MCF 10A (cell line): Measurements from ENCODE around the gene ZPBP. TPM values are rescaled to one million over a fixed set of nuclear protein-coding genes. Genes with fewer than 3 reads are reported as not detected.

ENCODE experiments used
- BruUV-seq: library from RNA; stranded (reverse); fragments of 400-500 nt; replicated peaks from 2 replicates; lab custom pipeline; 2021; lab: Mats Ljungman, UMichigan
- CTCF ChIA-PET: fragments of 300-600 bp; sonication (Branson Sonifier 250); formaldehyde crosslinking; extraction: SDS; loops from one replicate; lab custom pipeline; 2021; ENCODE audit warnings: antibody characterized with exemption, inconsistent platforms; lab: Yijun Ruan, JAX
- POLR2A ChIA-PET: fragments of 300-600, 350-650 bp; sonication (Branson Sonifier 250); formaldehyde crosslinking; extraction: SDS; loops from one replicate; lab custom pipeline; 2020; ENCODE audit warnings: antibody characterized with exemption, inconsistent platforms; lab: Yijun Ruan, JAX
- DNase-seq: peaks from one replicate; pipeline ENCODE4 v3.0.0-alpha.2; 2018; ENCODE audit not compliant: unreplicated experiment
- H3K27ac Mint-ChIP-seq: one replicate; pipeline ENCODE4 v1.8.0; 2022; ENCODE audit warnings: mild to moderate bottlenecking, low read depth, mixed read lengths; ENCODE audit not compliant: unreplicated experiment
- H3K27me3 Mint-ChIP-seq: one replicate; pipeline ENCODE4 v1.8.0; 2022; ENCODE audit warnings: mixed read lengths; ENCODE audit not compliant: insufficient read depth, unreplicated experiment
- H3K36me3 Mint-ChIP-seq: one replicate; pipeline ENCODE4 v1.8.0; 2022; ENCODE audit warnings: mild to moderate bottlenecking, moderate library complexity, mixed read lengths; ENCODE audit not compliant: insufficient read depth, unreplicated experiment
- H3K4me1 Mint-ChIP-seq: one replicate; pipeline ENCODE4 v1.8.0; 2022; ENCODE audit warnings: mixed read lengths; ENCODE audit not compliant: insufficient read depth, unreplicated experiment
- H3K4me3 Mint-ChIP-seq: one replicate; pipeline ENCODE4 v1.8.0; 2022; ENCODE audit warnings: mild to moderate bottlenecking, moderate library complexity, mixed read lengths; ENCODE audit not compliant: unreplicated experiment
- H3K9me3 Mint-ChIP-seq: one replicate; pipeline ENCODE4 v1.8.0; 2022; ENCODE audit warnings: mixed read lengths; ENCODE audit not compliant: unreplicated experiment
- CTCF ChIP-seq: fragments of 200-600 bp; IDR thresholded peaks from one replicate; pipeline ENCODE4 v1.8.0; 2022; ENCODE audit warnings: antibody characterized with exemption, mild to moderate bottlenecking; ENCODE audit not compliant: unreplicated experiment
- intact Hi-C: fragments of 100-400 bp; cut with micrococcal nuclease; formaldehyde crosslinking; loops from 2 replicates; pipeline ENCODE4 v1.14.1; 2022
- total RNA-seq: library from RNA; stranded (reverse); gene quantifications from 2 replicates; pipeline ENCODE4 v1.2.3, GENCODE V29; 2022

Gene ZPBP
- total RNA-seq, 1 experiment from 2014 or later, result not detected

DNA sequence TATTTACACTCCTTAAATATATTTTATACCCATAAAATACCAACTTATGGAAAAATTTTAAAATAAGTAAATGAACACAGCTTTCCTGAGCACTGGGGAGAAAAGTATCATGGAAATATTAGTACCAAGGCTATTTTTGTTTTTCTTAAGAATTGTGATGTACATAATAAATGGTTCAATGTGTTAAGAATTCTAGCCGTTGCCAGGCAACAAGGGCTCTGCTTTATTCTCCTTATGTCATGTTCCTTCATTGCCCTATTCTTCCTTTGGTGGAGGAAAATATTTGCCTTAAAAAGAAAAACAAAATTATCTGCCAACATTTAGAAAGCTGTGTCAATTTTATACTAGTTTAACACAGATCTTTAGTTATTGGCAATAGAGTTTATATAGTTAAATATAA lies 2.6 kb upstream of the ZPBP start:
- no peaks in the 10 kb centered on the region for H3K36me3 Mint-ChIP-seq
- intact Hi-C loops, result no loop called here
- ChIA-PET POLR2A (no interaction called here), CTCF (interaction anchor here (0.7 to 0.8 kb wide), 2 partner anchors 1271 to 1611 kb away, joined by 3 read pairs; no protein-coding TSS in a partner anchor)
- H3K27me3 Mint-ChIP-seq, result peaks cover 57% of the 10 kb centered on the region
- H3K4me3 Mint-ChIP-seq, result no peak overlapping the region
- no peak for DNase-seq
- H3K4me1 Mint-ChIP-seq, result no peaks in the 10 kb centered on the region
- no peak overlapping the region for H3K27ac Mint-ChIP-seq
- BruUV-seq, result no TSS peak
- TF ChIP-seq CTCF, result no peak
- H3K9me3 Mint-ChIP-seq, result no peaks in the 10 kb centered on the region

DNA sequence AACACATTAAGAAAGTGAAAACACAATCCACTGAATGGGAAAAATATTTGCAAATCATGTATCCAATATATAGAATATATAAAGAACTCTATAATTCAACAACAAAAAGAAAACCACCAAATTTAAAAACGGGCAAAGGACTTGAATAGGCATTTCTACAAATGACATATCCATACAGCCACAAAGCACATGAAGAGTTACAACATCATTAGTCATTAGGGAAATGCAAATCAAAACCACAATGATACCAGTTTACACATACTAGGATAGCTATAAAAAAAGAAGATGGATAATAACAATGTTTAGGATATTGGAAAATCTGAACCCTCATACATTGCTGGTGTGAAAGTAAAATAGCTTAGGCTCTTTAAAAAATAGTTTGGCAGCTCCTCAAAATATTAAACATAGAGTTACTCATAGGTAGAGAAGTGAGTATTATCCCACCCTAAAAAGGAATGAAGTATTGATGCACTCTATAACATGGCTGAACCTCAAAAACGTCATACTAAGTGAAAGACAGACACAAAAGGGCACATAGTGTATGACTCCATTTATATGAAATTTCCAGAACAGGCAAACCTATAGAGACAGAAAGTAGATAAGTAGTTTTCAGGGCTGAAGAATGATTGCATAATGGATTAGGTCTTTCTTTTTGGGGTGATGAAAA lies 4.5 kb downstream of the ZPBP start:
- TF ChIP-seq CTCF, result no peak
- no peak overlapping the region for H3K4me3 Mint-ChIP-seq
- H3K36me3 Mint-ChIP-seq, result no peaks in the 10 kb centered on the region
- no peak overlapping the region for H3K27ac Mint-ChIP-seq
- intact Hi-C loops, result no loop called here
- H3K27me3 Mint-ChIP-seq, result peaks cover 81% of the 10 kb centered on the region
- H3K9me3 Mint-ChIP-seq, result no peaks in the 10 kb centered on the region
- no peak for DNase-seq
- BruUV-seq, result no TSS peak
- no peaks in the 10 kb centered on the region for H3K4me1 Mint-ChIP-seq
- POLR2A ChIA-PET, result no interaction called here
- CTCF ChIA-PET, result no interaction called here

- Mint-ChIP-seq H3K27me3 (peaks cover 89% of the 10 kb centered on the region), H3K9me3 (no peaks in the 10 kb centered on the region), H3K4me3 (no peak overlapping the region), H3K36me3 (no peaks in the 10 kb centered on the region), H3K4me1 (no peaks in the 10 kb centered on the region), H3K27ac (no peak overlapping the region)
- no peak for DNase-seq
- intact Hi-C loops, result no loop called here
- ChIA-PET CTCF (no interaction called here), POLR2A (no interaction called here)
- TF ChIP-seq CTCF, result no peak
- no TSS peak for BruUV-seq
These were observed 7.7 kb downstream of the ZPBP start for GRCh38 chr7:50085344-50085743.

DNA sequence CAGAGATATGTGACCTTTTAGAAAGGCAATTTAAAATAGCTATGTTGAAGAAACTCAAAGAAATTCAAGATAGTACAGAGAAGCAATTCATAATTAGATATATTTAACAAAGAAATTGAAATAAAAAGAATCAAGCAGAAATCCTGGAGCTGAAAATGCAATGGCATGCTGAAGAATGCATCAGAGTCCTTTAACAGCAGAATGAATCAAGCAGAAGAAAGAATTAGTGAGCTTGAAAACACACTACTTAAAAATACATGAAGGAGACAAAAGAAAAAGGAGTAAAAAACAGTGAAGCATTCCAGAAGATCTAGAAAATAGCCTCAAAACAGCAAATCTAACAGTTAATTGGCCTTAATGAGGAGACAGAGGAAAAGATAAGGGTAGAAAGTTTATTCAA lies 20.0 kb downstream of the ZPBP start:
- TF ChIP-seq CTCF, result no peak
- H3K4me1 Mint-ChIP-seq, result peaks cover 13% of the 10 kb centered on the region
- intact Hi-C loops, result no loop called here
- DNase-seq, result no peak
- H3K4me3 Mint-ChIP-seq, result no peak overlapping the region
- H3K36me3 Mint-ChIP-seq, result no peaks in the 10 kb centered on the region
- peaks cover 55% of the 10 kb centered on the region for H3K27me3 Mint-ChIP-seq
- ChIA-PET POLR2A (no interaction called here), CTCF (interaction anchor here (0.5 to 0.6 kb wide), 2 partner anchors 57 to 821 kb away, joined by 3 read pairs; no protein-coding TSS in a partner anchor)
- H3K27ac Mint-ChIP-seq, result no peak overlapping the region
- peaks cover 16% of the 10 kb centered on the region for H3K9me3 Mint-ChIP-seq
- no TSS peak for BruUV-seq
